Activated CD4-positive, CD25-positive, alpha-beta regulatory T cell (primary cell): ENCODE data around the gene TMEM59L.

ENCODE experiments used
- DNase-seq, 4 experiments: peaks; one replicate each; lab custom pipeline; 2025; lab: John Stamatoyannopoulos, UW

Gene TMEM59L

DNA sequence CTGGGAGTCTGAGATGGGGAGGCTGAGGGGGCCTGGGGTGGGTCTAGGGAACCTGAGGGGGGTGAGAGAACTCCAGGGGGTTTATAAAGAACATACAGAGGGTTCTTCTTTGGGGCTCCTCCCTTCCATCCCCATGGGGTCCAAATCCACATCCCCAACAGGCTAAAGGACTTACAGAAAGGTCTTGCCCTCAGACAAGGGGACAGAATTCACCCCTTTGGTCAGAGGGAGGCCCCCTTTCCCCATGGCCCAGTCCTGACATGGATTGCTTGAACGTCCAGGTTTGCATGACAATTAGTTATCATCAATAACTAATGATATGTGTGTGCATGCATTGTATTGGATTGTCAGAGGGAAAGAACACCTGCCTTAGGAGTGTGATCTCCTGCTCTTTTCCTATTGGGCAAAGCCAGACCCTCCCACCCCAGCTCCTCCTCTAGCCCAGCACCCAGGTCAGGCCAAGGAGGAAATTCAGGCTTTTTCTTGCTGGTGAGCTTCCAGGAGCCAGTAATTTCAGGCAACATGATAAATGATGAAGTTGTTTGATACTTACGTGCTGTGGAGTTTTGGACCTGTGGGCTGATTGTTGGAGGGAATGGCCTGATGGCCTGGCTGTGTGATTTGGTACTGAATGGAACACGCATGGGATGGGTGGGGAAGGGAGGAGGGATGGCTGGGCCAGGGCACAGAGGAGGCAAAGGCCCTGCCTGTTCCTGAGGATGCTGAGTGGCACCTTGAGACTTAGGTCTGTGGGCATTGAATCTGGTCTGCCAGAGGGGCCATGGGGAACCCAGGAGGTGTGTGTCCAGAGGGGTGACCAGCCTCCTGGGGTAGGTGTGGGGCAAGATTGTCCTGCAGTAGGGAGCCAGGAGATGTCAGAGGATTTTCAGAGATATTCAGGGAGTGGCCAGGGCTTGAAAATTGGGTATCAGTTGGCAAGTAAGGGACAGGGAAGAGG lies 25.3 kb downstream of the TMEM59L start:
- no peak for DNase-seq

DNA sequence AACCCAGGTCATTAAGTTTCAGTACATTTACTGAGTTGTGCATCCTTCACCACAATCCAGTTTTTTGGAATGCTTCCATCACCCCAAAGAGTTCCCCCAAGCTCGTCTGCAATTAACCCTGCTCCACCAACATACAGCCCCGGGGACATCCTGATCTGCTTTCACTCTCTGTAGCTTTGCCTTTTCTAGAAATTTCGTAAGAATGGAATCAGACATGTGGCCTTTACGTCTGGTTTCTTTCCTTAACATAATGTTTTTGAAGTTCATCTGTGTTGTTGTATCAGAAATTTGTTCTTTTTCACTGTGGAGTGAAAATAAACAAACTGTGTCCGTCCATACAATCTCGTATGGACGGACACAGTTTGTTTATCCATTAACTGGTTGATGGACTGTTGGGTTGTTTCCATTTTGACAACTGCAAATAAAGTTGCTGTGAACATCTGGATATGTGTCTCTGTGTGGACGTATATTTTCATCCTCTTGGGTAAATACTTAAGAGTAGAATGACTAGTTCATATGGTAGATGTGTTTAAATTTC lies 27.1 kb downstream of the TMEM59L start:
- no peak for DNase-seq

DNA sequence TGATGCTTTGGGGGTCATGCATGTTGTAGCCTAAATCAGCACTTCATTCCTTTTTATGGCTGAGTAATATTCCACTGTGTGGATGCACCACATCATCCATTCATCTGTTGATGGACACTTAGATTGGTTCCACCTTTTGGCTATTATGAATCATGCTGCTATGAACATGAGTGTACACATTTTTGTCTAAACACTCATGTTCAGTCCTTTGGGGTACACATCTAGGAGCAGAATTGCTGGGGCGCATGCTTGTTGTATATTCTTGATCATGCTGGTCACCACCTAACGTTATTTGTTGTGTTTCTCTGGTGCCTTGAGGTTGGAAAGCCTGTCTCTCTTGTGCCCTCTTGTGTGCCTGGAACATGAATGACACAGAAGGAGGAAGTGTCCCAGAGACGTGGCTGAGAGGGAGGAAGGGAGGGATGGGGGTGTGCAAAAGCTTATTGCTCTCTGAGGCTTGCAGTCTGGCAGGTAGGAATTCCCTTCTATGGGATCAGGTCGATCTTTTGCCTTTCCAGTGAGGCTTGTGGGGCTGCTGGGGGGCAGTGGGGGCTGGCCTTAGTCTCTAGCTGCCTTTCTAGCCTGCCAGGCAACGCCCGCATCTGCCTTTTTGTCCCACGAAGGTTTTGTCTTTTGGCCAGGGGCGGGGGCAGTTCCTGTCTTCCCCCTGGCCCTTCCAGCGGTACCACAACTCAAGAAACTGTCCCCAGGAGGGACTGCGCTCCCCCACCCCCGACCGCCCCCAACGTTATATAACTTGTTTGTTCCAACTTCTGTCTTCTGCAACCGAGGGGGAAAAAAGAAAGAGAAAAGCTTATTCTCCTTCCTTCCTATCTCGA lies 31.7 kb downstream of the TMEM59L start:
- DNase-seq: no peak

DNA sequence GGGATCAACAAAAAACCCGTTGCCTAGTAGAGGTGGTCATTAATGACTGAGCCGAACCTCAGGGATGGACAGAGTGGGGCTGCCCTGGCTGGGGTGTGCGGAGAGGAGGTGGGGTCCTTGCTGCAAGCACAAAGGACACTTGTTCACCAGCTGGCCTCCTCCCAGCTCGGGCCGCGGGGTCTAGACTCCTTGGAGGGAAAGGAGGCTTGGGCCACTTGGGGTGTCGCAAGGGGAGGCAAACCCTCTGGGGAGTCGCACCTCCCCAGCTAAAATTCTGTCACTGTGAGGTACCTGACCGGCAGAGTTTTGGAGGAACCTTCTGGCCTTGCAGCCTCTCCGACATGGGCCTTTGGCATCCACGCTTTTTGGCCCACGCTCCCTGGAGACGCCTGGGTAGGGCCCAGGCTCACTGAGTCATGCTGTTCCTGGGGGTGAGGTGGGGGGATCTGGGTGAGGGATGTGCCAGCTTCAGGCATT lies 32.4 kb downstream of the TMEM59L start:
- DNase-seq: no peak

DNA sequence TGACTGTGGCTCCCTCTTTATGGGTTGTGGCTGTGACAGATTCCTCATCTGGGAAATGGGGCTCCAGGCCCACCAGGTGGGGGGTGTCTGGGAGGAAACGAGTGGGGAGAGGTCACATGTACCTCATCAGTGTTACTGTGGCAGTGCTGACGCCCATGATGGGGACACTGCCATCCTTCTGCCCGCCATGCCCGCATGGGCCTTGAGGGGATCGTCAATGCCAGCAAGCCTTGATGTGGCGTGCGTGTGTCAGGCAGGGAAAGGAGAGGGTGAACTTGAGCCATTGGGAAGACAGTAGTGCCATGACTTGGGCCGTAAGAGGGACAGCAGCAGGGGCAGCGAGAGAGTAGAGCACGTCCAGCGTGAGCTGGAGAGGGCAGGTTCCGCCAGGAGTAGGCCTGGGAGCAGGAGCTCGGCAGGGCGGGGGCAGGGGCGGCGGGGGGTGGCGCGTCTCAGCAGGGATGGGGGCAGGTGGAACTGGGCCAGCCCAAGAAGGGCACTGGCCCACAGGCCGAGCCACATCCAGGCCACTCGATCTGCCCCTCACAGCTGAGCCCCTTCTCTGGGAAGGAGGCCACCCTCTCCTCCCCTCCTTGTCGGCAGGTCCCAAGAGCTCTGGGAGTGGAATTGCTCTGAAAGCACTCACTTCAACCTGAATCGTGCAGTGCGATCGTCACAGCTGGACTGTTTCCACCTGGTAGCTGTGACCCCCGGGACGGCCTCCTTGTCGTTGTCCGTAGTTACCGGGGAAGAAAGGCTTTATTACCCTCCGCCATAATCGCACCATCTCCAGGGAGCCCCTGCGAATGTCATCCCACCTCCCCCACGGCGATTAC lies 34.1 kb downstream of the TMEM59L start:
- no peak for DNase-seq

DNA sequence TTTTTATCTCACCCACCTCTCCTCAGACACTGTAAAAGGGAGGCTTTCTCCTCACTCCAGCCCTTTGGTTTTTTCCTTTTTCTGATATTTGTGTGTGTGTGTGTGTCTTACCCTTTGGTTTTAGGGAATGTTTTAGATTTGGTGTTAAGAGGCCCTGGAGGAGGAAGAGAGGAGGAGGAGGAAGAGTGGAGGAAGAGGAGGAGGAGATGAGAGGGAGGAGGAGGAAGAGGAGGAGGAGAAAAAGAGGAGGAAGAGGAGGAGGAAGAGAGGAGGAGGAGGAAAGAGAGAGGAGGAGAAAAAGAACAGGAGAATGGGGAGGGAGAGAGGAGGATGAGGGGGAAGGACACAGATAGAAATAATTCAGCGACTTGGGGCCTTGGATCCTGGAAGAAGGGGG lies 34.7 kb downstream of the TMEM59L start:
- DNase-seq: no peak

DNA sequence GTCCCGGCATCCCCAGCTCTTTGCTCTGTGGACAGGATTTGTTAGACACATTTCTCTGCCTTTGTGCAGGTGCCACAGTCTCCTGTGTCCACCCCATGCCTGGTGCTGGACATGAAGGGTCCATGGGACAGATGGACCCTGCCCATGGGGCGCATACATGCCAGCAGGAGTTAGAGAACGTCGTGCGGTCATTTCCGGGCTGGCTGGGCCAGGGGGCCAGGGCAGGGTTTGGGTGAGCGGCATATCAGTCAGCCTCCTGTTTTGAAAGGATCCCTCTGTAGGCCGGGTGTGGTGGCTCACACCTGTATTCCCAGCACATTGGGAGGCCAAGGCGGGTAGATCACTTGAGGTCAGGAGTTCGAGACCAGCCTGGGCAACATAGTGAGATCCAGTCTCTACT lies 35.1 kb downstream of the TMEM59L start:
- no peak for DNase-seq

DNA sequence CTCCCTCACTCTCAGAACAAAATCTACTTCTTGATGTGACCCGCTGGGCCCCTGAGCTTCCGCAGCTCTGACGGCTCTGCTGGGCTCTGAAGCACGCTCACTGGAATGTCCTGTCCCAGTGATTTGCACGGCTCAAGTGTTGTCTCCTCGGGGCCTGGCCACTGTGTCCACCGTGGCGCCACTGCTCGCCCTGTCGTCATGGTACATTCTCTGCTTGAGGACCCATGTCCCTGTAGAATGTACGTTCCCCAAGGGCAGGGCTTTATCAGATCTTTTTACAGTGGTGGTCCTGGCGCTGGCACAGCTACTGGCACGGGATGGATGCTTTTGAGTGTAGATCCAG lies 36.3 kb downstream of the TMEM59L start:
- no peak for DNase-seq

DNA sequence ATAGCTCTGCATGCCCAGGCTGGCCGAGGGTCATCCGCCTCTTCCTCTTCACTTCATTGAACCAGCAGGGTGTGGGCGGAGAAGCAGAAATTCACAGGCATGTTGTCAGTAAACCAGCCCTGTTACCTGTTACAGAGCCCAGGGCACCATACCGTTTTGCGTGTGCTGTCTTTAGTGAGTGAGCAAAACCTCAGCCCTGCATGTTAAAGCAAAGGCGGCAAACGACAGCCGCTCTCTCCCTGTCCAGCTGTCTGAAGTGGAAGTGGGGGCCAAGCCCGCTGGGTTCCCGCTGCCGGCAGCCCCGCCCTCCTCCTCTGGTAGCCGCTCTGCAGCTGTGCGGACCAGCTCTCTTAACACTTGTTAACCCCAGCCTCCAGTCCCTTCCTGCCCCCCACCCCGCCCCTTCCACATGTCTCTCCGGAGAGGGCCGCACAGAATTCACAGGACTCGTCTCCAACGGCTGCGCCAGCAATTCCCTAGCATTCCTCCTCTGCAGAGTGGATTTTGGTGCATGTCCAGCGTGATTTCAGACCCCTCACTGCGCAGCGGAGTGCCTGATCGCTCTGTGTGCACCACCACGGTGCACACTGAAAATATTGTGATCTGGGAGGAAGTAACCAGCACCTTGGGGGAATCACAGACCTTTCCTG lies 36.8 kb downstream of the TMEM59L start:
- DNase-seq: no peak

DNA sequence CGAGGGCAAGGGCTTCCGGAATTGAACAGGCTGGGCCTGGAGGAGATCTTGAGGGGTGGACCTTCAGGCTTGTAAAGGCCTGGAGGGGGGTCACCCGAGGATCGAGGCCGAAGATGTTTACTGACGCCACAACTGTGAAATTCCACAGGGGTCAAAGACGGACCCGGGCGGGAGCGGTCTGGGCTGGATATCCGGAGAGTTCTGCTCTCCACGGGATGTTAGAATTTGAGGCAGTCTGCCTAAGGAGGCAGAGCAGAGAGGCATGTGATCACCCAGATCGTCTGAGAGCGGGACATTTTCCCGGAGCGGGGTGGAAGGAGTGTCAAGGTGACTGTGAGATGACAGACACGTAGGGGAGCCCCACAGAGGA lies 37.3 kb downstream of the TMEM59L start:
- no peak for DNase-seq

DNA sequence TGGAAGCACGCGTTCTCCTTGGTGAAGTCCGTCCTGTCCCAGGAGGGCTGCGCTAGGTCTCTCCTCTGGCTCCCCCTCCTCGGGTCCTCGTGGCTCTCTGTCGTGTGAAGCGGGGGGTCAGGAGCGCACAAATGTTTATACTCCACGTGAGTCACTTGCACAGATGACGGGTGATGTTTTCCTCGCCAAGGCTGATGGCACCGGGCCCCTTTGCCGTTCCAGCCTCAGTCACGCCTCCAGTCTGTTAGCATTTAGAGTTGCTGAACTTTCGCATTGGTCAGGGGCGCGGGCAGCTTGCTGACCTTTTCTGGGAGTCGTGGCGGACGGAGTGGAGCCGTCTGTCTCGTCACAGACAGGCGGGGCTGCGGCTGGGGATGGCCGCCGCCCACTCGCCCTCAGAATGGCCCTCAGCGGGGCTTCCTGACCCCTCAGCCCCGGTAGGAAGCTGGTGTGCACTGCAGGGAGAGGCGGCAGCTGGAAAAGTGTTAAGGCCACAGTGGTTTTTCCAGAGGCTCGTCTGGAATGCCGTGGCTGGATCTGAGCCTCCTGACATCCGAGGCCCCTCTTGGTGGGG lies 37.9 kb downstream of the TMEM59L start:
- no peak for DNase-seq

DNA sequence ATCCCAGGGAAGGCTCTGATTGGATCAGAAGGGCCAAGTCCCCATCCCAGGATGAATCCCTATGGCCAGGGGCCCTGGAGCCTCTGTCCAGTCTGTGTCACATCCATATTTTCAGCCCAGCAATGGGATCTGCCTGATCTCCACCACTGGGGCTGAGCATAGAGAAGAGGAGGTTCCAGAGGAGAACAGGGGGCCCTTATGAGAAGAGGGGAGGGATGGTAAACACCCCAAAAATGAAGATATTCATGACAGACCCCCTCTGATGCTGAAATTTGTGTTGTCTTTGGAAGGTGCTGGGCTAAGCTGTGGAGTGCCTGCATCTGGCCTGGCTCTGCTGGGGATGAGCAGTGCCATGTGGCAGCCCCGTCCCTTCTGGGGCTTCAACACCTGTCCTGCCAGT lies 38.6 kb downstream of the TMEM59L start:
- DNase-seq: no peak

DNA sequence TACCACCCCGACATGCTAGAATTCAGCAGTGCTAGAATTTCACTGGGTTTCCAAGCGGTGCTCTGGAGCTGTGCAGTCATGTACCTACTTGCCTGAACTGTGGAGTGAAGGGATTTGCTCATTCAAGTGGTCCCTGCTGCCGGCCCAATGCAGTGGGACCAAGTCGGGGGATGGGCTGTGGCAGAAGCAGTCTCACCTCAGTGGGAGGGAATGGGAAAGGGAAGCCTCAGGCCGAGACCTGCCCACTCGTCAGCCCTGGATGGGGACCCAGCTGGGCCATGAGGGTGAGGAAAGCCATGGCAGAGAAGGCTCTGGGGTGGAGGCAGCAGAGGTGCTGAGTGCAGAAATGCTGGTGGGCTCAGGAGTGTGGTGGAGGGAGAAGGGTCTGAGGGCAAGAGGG lies 39.1 kb downstream of the TMEM59L start:
- DNase-seq: no peak

DNA sequence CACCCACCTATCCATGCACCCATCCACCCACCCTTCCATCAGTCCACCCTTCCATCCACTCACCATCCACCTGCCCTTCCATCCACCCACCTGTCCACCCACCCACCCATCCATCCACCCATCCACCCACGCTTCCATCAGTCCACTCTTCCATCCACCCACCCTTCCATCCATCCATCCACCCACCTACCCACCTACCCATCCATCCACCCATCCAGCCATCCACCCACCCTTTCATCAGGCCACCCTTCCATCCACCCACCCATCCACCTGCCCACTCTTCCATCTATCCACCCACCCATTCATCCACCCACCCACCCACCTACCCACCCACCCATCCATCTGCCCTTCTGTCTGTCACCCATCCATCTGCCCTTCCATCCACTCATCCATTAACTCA lies 41.2 kb downstream of the TMEM59L start:
- DNase-seq: no peak

DNA sequence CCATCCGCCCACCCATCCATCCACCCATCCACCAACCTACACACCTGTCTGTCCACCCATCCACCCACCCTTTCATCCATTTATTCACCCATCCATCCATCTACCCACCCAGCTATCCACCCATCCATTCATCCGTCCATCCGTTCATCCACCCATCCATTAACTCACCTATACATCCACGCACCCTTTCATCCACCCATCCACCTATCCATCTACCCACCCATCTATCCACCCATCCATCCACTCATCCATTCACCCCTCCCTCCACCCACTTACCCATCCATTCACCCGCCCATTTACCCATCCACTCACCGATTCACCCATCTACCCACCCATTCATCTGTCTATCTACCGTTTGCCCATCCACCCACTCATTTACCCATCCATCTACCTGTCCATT lies 41.8 kb downstream of the TMEM59L start:
- no peak for DNase-seq

DNA sequence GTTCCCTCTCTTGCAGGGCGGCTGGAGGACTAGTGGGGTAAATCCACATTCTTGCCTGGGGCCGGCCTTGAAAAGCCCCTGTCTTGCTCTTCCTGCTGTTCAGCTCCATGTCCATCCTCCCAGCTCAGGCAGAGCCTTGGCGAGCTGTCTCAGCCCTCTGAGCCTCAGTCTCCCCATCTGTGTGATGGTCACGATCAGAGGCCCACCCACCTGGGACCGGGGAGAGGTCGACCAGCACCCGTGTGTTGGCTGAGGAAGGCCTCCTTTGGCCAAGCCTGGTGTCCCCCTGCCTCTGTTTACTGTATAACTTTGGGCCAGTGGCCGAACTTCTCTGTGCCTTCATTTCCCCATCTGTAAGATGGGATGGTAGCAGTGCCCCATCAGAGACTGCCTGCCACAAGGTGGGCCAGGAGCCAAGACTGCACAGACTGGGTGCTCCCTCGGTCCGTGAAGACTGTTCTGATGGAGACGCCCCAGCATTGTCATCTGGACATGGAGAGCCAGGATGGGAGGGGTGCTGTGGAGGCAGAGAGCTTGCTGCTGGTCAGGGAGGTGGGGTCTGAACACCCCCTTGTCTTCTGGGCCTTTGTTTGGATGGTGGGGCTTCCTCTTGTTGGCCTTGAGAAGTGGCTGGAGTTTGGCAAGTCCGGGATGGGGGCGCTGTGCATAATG lies 42.6 kb downstream of the TMEM59L start:
- no peak for DNase-seq

DNA sequence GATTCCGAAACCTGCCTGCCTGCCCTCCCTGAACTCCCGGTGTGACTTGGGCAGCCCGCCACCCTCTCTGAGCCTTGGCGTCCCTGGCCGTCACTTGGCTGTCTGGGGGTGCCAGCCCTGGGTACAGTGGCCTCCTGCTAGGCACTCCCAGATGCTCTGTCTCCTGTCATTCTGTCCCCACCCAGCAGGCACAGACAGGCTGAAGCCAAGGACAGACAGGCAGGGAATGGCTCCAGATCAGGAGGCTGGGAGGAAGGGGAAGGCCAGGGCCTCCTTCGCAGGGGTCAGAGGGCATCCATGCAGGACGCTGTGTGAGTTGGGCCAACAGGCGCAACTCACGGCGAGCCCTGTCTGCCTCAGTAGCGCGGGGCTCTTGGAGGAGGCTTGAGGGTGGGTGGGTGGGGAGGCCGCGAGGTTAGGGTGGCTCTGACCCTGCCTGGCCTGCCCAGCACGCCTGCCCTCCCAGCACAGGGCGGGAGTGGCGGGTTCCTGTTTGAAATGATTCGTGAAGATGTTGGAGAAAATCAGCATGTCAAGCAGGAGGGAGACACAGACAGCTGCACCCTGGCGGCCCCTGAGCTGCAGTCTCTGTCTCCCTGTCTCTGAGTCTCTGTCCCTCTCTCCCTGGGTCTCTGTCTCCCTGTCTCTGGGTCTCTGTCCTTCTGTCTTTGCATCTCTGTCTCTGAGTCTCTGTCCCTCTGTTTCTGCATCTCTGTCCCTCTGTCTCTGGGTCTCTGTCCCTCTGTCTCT lies 43.8 kb downstream of the TMEM59L start:
- no peak for DNase-seq

DNA sequence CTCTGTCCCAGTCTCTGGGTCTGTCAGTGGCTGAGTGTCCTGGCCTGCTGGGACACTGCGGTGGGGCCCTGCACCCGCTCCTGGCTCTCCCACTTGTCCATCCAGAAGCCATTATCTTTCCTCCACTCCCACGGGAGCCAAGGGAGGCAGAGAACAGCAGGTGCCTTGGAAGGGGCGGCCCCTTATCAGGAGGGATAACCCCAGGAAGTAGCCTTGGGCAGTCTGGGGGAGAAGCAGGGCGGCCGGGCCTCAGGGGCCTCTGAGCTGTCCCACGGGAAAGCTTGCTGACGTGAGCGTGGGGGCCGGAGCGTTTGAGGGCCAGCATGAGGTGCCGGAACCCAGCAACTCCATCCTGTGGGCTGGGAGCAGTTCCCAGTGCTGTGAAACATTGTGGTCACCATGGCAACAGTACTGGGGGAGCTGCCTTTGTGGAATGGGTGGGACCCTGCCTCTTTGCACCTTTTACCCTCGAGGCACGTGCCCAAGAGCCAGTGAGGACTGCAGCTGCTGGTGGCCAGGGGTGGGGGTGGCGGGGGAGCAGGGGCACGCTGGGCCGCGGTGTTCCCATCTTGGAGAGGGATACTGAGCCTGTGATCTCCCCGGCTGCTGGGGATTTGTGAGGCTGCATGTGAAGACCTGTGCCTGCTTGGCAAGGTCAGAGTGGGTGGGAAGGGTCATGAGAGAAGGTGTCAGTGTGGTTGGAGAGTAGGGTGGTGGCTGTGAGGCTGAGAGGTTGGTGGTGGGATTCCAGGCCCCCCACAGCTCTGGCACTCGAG lies 45.1 kb downstream of the TMEM59L start:
- no peak for DNase-seq

DNA sequence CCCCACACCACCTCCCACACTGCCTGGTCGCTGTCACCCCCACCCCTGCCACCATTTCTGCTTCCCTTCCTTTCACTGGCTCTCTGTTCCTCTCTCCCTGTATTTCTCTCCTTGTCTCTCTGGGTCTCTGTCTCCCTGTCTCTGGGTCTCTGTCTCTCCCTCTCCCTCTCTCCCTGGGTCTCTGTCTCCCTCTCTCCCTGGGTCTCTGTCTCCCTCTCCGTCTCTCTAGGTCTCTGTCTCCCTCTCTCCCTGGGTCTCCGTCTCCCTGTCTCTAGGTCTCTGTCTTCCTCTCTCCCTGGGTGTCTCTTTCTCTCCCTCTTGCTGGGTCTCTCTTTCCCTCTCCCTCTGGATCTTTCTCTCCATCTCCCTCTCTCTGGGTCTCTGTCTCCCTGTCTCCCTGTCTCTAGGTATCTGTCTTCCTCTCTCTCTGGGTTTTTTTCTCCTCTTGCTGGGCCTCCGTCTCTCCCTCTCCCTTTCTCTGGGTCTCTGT lies 45.7 kb downstream of the TMEM59L start:
- DNase-seq: no peak
